K562 (cell line): ENCODE measurements around the gene TRIM3. TPM values are rescaled to one million over a fixed set of nuclear protein-coding genes. Genes with fewer than 3 reads are reported as not detected.

Experiments used
- RNF2 ChIP-seq: sonication (generic); IDR thresholded peaks from 2 replicates; pipeline ENCODE4 v1.6.1; 2016
- UBTF ChIP-seq, 2 experiments: IDR thresholded peaks; 2 replicates each; pipeline ENCODE4 v1.6.1; 2012; ENCODE audit warnings: improper control_type of control experiment in 2 of 2, low read depth in 2 of 2, low read length in 2 of 2, borderline replicate concordance in 1 of 2
- ZBED1 ChIP-seq: IDR thresholded peaks from 2 replicates; pipeline ENCODE4 v1.6.1; 2014
- ZNF407 ChIP-seq: fragments of 450-650 bp; IDR thresholded peaks from 2 replicates; pipeline ENCODE4 v1.6.1; 2016; ENCODE audit warnings: low read depth
- polyA plus RNA-seq, 8 experiments: library from polyadenylated mRNA; depleted of rRNA in 4 of 8; stranded (reverse) in 5 of 8; unstranded in 3 of 8; fragments of >200 nt; fragmentation: Nextera tagmentation in 2 of 8; fragmentation: Illumina TruSeq in 1 of 8; extraction: Ambion mirVana in 2 of 8; extraction: Trizol in 1 of 8; gene quantifications; 2 replicates each; pipeline versions ENCODE4 v1.2.1 to v1.2.3, GENCODE V29; 2011 to 2014; ENCODE audit warnings: inconsistent platforms in 1 of 8, missing spikeins in 1 of 8
- total RNA-seq, 7 experiments: library from RNA; depleted of rRNA in 6 of 7; stranded (reverse); fragments of >200 nt in 6 of 7; fragmentation: Illumina TruSeq in 2 of 7; extraction: Trizol in 2 of 7; gene quantifications; 2 replicates each; pipeline versions ENCODE4 v1.2.1 to v1.2.3, GENCODE V29; 2011 to 2021; ENCODE audit warnings: low replicate concordance in 1 of 7

TRIM3 gene
- total and polyA plus RNA-seq, 9 of the 15 experiments (the other 6 are each of a cell fraction or from before 2014, with no cell fraction given), result 0.45 to 9.2 (median 4.7) TPM

- TF ChIP-seq RNF2, result no peak
- no peak for TF ChIP-seq UBTF (IDR thresholded peaks at IDR 0.05; ENCODE audit: borderline replicate concordance in 1 of 2, low read depth in 2 of 2, low read length in 2 of 2)
- no peak for TF ChIP-seq ZNF407
- no peak for TF ChIP-seq ZBED1
These were observed 14.6 kb upstream of the TRIM3 start (continued) for GRCh38 chr11:6488342-6488741.
